KMS-11 (cell line): ENCODE data around the gene MTMR10.

Experiments used
- H2AFZ ChIP-seq: fragments of 200-600 bp; sonication (generic); 2 replicates; pipeline ENCODE4 v1.6.1; 2016; ENCODE audit warnings: antibody characterized with exemption, mixed run types, low read depth
- H3K27ac ChIP-seq: fragments of 200-600 bp; sonication (generic); 2 replicates; pipeline ENCODE4 v1.6.1; 2016; ENCODE audit warnings: mild to moderate bottlenecking, mixed run types
- H3K27me3 ChIP-seq: fragments of 200-600 bp; sonication (generic); 2 replicates; pipeline ENCODE4 v1.6.1; 2017; ENCODE audit warnings: mild to moderate bottlenecking, low read depth, mixed run types, moderate library complexity; ENCODE audit not compliant: insufficient read depth
- H3K36me3 ChIP-seq: fragments of 200-600 bp; sonication (generic); 2 replicates; pipeline ENCODE4 v1.6.1; 2017; ENCODE audit warnings: mild to moderate bottlenecking, mixed run types; ENCODE audit not compliant: insufficient read depth
- H3K4me1 ChIP-seq: fragments of 200-600 bp; sonication (generic); 2 replicates; pipeline ENCODE4 v1.6.1; 2016; ENCODE audit warnings: mild to moderate bottlenecking, low read depth, mixed run types; ENCODE audit not compliant: poor library complexity, severe bottlenecking
- H3K4me2 ChIP-seq: fragments of 200-600 bp; sonication (generic); 2 replicates; pipeline ENCODE4 v1.7.0; 2016; ENCODE audit warnings: mild to moderate bottlenecking, mixed run types
- H3K4me3 ChIP-seq: fragments of 200-600 bp; sonication (generic); IDR thresholded peaks from 2 replicates; pipeline ENCODE4 v1.6.1; 2017; ENCODE audit warnings: low read depth, low read length, mixed read lengths; ENCODE audit not compliant: insufficient read depth
- H3K79me2 ChIP-seq: fragments of 200-600 bp; sonication (generic); 2 replicates; pipeline ENCODE4 v1.6.1; 2016; ENCODE audit warnings: low read depth, mixed run types; ENCODE audit not compliant: insufficient read depth
- H3K9ac ChIP-seq: fragments of 200-600 bp; sonication (generic); 2 replicates; pipeline ENCODE4 v1.6.1; 2016; ENCODE audit warnings: mild to moderate bottlenecking, mixed run types
- H4K20me1 ChIP-seq: fragments of 200-600 bp; sonication (generic); 2 replicates; pipeline ENCODE4 v1.6.1; 2016; ENCODE audit warnings: mild to moderate bottlenecking, mixed run types; ENCODE audit not compliant: insufficient read depth
- CTCF ChIP-seq: fragments of 200-600 bp; sonication (generic); conservative IDR thresholded peaks from 2 replicates; pipeline ENCODE4 v1.6.1; 2017; ENCODE audit warnings: low read depth, mild to moderate bottlenecking, antibody characterized with exemption, low read length, moderate library complexity, mixed read lengths

Gene MTMR10

GRCh38 chr15:30927148-30927761, 64.2 kb downstream of the MTMR10 start:
- Histone ChIP-seq H4K20me1 (no peaks in the 10 kb centered on the region), H2AFZ (no peak overlapping the region), H3K4me2 (no peak overlapping the region), H3K27me3 (no peaks in the 10 kb centered on the region), H3K9ac (no peak overlapping the region), H3K79me2 (no peaks in the 10 kb centered on the region), H3K36me3 (peaks cover 2% of the 10 kb centered on the region; the same call in 1 of the 2 replicates), H3K4me1 (no peaks in the 10 kb centered on the region), H3K27ac (no peak overlapping the region), H3K4me3 (no peak overlapping the region)
- TF ChIP-seq CTCF: no peak

GRCh38 chr15:30926161-30926560, 65.3 kb downstream of the MTMR10 start:
- Histone ChIP-seq H4K20me1 (no peaks in the 10 kb centered on the region), H2AFZ (no peak overlapping the region), H3K9ac (no peak overlapping the region), H3K36me3 (peaks cover 2% of the 10 kb centered on the region; the same call in 1 of the 2 replicates), H3K27ac (no peak overlapping the region), H3K4me2 (no peak overlapping the region), H3K4me3 (no peak overlapping the region), H3K27me3 (no peaks in the 10 kb centered on the region), H3K4me1 (no peaks in the 10 kb centered on the region), H3K79me2 (no peaks in the 10 kb centered on the region)
- TF ChIP-seq CTCF: no peak

- no peak for TF ChIP-seq CTCF
- H3K4me2 ChIP-seq: no peak overlapping the region
- no peak overlapping the region for H3K4me3 ChIP-seq
- no peak overlapping the region for H2AFZ ChIP-seq
- H4K20me1 ChIP-seq: no peaks in the 10 kb centered on the region
- H3K4me1 ChIP-seq: peaks cover 4% of the 10 kb centered on the region
- peaks cover 2% of the 10 kb centered on the region; the same call in 1 of the 2 replicates for H3K36me3 ChIP-seq
- no peaks in the 10 kb centered on the region for H3K79me2 ChIP-seq
- H3K27ac ChIP-seq: no peak overlapping the region
- H3K9ac ChIP-seq: no peak overlapping the region
- H3K27me3 ChIP-seq: no peaks in the 10 kb centered on the region
Measured at GRCh38 chr15:30925686-30926085, 65.7 kb downstream of the MTMR10 start.

GRCh38 chr15:30924353-30924752, 67.1 kb downstream of the MTMR10 start:
- no peak overlapping the region for H3K4me3 ChIP-seq
- H3K4me2 ChIP-seq: no peak overlapping the region
- no peaks in the 10 kb centered on the region for H4K20me1 ChIP-seq
- H2AFZ ChIP-seq: no peak overlapping the region
- no peaks in the 10 kb centered on the region for H3K27me3 ChIP-seq
- H3K4me1 ChIP-seq: peaks cover 18% of the 10 kb centered on the region
- no peak overlapping the region for H3K9ac ChIP-seq
- peaks cover 2% of the 10 kb centered on the region; the same call in 1 of the 2 replicates for H3K36me3 ChIP-seq
- H3K27ac ChIP-seq: no peak overlapping the region
- TF ChIP-seq CTCF: no peak
- no peaks in the 10 kb centered on the region for H3K79me2 ChIP-seq
